ENCODE results near the gene SIGLEC5. TPM values are rescaled to one million over a fixed set of nuclear protein-coding genes. Genes with fewer than 3 reads are reported as not detected.

The SIGLEC5 gene
- total RNA-seq, 1 donor from 2014 or later = under 0.01 TPM

DNA sequence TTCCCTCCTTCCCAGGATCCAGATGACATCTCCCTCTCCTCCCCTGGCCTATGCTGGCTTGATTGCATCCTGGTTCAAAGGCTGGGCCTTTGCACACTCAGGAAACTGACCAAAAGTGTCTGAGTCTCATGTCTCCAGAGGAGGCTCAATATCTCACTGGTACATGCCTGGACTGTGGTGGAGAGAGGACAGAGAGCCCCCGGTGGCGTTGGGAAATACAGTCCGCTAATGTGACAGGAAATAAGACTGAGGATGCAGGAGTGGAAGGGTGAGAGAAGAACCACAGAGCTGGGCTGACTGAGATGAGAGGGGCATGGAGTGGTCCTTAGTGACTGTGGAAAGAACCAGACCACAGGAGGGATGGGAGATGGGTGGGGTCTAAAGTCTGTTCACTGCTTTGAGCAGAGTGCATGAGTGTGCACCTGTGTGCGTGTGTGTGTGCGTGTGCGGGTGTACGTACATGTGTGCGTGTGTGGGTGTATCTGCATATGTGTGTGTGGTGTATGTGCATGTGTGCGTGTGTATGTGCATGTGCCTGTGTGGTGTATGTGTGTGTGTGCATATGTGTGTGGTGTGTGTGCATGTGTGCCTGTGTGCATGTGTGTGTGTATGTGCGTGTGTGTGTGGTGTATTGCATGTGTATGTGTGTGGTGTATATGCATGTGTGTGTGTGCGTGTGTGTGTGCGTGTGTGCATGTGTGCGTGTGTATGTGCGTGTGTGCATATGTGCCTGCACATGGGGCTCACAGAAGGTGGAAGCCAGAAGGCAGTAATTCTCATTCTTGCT is 1.9 kb downstream of the SIGLEC5 start:
- DNase-seq (ENCODE audit: low spot score in 2 of 2) (no peak), FAIRE-seq (no peak)

DNA sequence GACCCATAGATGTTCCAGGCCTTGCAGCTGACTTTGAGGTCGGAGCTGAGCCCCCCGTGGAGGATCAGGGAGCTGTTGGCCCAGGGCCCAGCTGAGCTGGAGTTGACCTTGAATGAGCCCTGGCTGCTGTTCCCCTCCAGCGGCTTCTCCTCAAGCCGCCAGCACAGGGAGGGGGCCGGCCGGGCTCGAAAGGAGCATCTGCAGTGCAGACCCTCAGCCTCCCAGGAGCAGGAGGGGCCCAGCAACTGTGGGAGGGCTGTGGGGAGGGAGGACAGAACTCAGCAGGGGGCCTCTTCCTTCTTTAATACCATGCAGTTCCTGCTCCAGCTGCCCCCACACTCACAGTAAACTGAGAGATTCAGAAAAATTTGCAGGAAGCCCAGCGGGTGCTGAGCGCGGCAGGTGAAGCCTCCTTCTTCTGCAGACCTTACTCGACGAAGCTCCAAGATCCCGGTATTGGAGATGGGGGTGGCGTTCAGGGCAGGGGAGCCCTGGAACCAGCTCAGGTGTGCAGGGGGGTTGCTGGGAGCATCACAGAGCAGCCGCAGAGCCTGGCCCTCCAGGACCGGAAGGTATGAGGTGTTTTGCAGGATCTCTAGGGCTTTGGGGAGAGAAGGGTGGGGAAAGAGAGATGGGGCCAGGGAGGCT is 2.6 kb downstream of the SIGLEC5 start:
- FAIRE-seq (no peak), DNase-seq (ENCODE audit: low spot score in 2 of 2) (no peak)

DNA sequence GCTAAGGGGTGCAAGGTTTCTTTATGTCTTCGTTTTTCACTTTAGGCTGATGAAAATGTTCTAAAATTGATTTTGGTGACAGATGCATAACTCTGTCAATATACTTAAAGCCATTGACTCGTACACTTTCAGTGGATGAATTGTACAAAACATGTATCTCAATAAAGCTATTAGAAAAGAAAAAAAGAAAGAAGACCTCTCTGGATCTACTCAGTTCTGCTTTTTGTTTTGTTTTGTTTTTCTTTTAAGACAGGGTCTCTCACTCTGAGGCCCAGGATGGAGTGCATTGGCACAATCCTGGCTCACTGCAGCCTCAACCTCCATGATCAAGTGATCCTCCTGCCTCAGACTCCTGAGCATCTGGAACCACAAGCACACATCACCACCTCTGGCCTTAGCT is 3.5 kb downstream of the SIGLEC5 start:
- DNase-seq (ENCODE audit: low spot score in 2 of 2) (no peak), FAIRE-seq (no peak)

DNA sequence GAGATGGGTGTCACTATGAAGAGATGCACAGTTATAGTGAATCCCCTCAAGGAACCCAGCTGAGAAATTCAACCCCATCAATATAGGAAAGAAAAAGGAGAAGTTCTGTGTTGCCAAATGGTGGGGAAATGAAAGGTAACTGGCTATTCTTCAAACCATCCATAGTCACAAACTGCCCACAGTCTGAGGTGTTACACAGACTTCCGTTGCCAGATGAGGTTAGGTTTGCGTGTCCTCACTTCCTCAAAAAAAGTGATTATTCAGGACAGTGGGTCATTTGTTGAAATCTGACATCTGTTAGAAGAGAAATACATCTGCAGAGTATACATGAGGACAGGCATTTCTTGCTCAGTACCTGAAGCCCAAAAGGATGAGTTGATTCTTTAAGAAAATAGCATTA is 9.0 kb downstream of the SIGLEC5 start:
- DNase-seq (ENCODE audit: low spot score in 2 of 2) (no peak), FAIRE-seq (no peak)

DNA sequence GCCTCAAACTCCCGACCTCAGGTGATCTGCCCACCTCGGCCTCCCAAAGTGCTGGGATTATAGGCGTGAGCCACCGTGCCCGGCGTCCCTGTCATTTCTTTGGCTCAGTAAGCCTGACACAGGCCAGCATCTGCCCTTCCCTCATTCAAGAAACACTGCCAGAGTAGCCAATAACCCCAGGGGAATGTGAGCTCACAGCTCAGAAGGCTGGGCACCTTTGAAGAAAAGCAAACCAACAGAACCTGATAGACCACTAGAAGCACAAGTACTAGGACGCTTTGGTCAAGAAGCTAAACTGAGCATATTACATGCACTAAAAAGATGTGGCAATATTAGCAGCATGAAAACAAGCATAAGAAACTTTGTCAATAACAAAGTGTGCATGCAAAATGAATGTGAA is 14.2 kb downstream of the SIGLEC5 start:
- DNase-seq (ENCODE audit: low spot score in 2 of 2) (no peak), FAIRE-seq (no peak)

DNA sequence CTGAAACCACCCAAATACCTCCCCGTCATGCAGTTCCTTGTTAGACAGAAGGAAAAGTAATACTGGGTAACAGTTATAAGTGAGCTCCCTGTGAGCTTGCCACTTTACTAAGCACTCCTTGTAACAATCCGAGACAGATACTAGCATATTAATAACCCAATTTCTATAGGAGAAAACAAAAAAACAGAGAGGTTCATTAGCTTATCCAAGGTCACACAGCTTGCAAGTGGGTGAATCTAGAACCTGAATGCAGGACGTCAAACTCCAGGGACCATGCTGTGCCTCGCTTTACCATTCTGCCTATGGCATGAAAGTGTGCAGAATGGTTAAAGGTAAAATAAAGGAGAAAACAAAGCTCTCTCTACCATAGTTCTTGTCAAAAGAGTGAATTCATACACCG is 15.4 kb downstream of the SIGLEC5 start:
- DNase-seq (ENCODE audit: low spot score in 2 of 2) (no peak), FAIRE-seq (no peak)

DNA sequence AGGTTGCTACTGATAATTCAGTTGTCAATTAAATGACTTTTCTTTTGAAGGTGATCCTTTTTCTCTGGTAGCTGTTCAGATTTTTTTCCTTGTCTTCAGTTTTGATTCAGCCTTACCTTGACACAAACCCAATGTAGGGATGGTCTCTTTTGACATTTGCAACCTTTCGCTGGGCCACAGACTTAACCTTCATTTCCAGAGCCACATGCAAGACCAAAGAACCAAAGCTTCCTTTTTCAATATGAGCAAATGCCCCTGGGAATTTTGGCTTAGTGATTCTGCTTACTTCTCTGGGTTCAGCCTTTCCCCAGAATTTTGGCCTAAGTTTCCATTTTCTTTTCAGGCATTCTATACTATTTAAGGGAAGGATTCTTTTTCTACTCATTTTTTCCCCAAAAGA is 19.6 kb downstream of the SIGLEC5 start:
- FAIRE-seq (no peak), DNase-seq (ENCODE audit: low spot score in 2 of 2) (no peak)

DNA sequence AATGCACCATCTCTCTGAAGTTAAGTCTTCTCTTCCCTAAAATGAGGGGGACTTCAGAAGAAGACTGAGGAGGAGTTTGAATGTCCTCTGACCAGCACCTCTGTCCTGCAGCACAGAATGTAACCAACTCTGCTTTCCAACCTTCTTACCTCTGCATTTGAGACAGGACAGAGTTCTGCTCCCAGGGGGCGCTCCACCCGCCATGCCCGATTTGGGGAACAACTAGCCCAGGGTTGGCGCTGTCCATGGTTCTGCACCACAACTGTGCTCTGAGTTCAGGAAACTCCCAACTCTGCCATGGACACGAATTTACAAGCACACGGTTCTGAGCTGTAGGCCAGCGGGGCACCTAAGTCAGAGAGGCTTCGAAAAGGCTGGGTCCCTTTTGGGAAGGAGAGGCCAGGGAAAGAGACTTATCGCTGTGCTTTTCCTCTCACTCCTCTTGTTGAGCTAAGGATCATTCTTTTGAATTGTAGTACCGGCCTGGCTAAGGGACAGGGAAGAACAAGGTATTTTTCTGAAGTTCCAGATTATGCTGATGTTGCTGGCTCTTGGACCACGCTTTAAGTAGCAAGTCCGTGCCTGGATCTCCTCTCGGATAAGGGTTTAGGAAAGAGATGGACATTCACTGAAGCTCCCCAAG is 22.2 kb downstream of the SIGLEC5 start:
- peak in 1 of 2 donors; percentile 33 for DNase-seq (ENCODE audit: low spot score in 2 of 2)
- no peak for FAIRE-seq

DNA sequence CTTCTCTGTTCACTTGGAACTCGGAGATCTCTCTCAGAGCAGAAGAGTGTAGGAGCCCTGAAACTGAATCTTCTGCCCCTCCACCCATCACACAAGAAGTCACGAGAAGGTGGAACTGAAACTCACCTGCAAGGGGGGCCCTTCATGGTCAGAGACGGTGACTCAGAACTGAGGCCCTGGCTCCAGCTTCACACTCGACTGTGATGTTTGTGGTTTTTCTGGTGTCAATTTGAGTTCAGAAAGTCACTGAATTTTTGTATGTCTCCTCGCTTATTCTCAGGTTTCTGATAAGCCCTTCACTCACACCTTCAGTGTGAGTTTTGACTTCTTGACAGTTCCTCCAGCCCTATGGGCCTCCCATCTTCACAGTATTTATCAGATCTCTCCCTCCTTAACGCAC is 23.1 kb downstream of the SIGLEC5 start:
- no peak for DNase-seq (ENCODE audit: low spot score in 2 of 2)
- no peak for FAIRE-seq

DNA sequence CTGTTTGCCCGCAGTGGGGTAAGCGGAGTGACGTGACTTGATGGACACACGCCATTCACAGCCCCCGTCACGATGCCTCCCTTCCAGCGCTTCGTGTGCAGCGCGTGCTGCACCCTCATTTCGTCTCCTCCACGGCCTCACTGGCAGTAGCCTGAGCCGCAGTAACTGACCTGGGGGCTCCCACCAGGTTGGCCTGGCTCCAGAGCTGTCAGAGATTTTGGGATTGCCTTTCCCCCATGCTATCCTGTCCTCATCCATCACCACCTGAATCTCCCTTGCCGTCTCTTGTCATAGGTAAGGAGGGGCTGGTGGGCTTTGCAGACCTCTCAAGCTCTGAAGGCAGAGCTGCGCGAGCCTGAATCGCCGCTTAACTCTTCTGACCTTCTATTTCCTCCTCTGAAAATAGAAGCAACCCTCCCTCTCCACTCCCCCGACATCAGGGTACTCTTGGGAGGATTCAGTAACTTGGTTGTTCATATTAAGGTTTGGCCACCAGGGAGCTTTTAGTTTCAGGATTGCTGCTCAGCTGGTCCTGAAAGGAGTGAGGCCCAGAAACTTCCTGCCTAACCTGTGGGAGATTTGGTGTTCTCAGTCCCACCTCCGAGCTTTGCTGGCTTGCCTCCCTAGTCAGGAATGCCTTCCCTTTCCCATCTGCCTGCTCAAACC is 27.9 kb downstream of the SIGLEC5 start:
- FAIRE-seq (no peak), DNase-seq (ENCODE audit: low spot score in 2 of 2) (no peak)

DNA sequence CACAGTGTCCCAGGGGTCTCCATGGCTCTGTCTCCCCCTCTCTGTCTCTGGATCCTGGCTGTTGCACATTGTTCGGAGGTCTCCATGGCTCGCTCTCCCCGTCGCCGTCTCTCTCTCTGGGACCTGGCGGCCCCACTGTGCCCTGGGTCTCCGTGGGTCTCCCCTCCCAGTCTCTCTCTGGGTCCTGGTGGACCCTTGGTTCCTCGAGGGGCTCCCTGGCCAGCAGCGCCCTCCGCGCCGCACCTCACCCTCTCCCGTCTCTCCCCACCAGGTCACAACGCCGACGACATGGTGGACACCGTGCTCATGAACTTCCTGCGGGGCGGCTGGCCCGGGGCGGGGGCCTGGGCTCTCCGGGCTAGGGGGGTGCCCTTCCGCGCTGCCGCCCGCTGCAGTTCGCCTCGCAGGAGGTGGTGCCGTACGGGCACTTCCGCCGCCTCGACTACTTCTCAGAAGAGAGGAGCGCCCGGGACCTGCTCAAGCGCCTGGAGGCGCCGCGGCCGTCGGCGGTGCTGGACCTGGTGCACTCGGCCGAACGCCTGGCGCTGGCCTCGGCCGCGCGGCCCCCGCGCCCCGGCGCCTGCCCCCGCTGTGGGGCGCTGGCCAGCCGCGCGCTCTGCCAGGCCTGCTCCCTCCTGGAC is 29.1 kb downstream of the SIGLEC5 start:
- no peak for FAIRE-seq

DNA sequence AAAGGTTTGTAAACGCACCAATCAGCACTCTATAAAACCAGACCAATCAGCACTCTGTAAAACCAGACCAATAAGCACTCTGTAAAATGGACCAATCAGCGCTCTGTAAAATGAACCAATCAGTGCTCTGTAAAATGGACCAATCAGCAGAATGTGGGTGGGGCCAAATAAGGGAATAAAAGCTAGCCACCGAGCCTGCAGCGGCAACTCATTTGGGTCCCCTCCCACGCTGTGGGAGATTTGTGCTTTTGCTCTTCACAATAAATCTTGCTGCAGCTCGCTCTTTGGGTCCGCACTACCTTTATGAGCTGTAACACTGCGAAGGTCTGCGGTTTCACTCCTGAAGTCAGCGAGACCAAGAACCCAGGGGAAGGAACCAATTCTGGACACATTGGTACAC is 31.1 kb downstream of the SIGLEC5 start:
- FAIRE-seq (no peak), DNase-seq (ENCODE audit: low spot score in 2 of 2) (no peak)

More for the DNA sequence above, 29.1 kb downstream of the SIGLEC5 start:
- DNase-seq (ENCODE audit: low spot score in 2 of 2) = no peak

DNA sequence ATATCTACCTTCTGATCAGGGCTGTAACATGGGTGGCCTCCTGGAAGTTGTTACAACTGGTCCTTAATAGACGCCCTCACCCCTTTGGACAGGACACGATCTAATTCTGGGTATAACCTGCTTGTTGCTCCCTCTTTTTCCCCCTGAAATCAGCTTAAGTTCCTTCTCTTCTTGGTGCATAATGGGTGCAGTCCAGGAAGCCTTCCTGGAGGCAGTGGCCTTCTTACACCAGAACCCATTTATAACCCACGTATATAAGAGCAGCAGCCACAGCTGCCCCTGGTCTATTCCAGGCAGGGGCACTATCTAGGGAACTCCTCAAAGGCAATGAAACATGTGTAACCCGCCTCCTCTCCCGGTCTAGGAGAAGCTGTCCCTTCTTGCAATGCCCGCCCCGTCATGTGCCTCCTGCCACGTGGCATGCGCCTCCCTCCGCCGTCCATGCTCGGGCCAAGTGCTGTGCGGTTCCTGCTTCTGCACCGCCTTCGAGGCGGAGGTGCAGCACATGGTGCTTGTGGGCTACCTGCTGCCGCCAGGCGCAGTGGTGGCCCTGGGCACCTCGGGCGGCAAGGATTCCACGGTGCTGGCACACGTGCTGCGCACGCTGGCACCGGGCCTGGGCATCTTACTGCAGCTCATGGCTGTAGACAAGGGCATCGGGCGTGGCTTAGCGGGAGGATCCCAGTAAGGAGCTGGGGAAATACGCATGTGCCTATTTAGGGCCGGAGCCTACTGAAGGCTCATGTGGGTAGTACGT is 31.9 kb downstream of the SIGLEC5 start:
- DNase-seq (ENCODE audit: low spot score in 2 of 2) = no peak
- no peak for FAIRE-seq

DNA sequence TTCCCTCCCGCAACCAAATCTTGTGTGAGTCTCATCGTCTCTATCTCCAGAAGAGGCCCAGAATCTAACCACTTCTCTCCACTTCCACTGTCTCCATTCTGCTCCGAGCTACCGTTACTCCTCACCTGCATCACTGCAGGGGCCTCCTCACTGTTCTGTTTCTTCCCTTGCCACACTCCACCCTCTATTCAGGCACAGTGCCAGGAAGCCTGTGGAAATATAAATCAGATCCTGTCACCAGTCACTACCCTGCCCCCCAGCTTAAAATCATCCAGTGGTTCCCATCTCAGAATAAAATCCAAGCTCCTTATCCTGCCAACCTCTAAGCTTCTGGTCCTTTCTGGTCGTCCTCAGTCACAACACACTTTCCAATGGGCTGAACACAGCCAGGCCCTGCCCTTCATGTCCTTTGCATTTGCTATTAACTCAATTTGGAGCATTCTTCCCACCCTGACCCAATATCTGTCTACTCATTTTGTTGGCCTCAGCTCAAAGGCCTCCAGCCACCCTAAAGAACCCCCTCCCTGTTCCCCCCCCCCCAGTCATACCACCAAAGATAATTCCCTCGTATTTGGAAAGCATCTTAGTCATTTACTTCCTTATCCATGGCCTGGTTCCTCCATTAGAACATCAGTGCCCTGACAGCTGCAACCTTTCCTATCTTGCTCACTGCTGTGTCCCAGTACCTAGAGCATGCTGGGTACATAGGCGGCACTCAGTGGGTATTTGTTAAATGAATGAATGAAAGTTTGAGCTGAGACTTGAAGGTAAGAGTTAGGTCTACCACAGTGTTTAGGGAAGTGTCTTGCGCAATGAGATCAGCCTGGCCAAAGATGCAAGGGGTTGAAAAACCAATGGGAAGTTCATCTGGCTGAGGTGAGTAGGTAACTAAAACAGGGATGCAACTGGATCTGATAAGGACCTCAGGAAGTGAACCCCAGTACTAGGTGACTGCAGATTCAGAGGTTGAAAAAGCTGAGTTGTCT is 34.7 kb downstream of the SIGLEC5 start:
- FAIRE-seq (no peak), DNase-seq (ENCODE audit: low spot score in 2 of 2) (no peak)

DNA sequence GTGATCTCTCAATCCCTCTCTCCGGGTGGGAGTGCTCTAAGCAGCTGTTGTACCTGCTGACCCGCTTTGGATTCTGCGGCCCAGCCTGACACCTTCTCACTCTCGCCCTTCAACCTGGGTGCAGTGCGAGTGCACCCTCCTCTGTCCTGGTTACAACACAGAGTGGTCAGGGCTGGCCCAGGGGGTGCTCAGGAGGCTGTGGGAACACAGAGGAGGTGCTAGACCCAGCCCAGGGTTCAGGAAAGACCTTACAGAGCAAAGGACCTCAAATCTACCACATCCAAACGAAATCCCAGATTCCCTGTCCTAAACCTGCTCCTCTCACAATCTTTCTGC is 35.5 kb downstream of the SIGLEC5 start:
- no peak for DNase-seq (ENCODE audit: low spot score in 2 of 2)
- FAIRE-seq = no peak

DNA sequence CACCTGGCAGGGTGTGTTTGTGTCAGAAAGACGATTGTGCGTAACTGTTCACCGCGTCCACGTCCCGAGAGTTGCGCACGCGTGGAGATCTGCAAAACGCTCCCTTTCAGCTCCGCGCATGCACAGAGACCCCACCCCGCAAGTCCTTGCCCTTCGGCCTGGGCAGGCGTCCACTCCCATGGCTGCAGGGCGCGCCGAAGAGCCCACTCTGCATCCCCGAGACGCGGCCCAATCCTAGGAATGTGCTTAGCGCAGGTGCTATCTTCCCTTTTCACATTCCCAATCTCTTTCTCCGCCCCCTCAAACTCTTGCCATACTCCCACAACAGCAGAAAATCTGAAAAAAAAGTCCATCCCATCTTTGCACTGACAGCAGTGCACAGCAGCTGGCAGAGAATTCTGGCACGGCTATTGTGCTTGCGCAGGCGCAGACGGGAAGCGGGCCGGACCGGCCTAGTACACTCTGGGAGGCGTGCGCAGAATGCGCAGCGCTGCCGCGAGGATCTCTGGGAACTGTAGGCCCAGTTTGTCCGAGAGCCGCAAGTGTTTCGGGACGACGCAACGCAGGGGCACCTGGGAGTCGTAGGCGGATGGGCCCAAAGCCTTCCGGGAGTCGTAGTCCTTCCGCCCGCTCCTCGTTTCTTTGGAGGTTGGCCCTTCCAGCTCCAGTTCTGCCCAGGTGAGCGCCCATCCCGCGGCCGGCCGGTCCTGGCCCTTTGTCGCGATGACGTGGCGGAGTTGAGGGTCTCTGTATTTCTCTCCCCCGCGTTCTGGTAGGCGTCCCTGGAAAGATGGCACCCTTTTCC is 36.0 kb downstream of the SIGLEC5 start:
- FAIRE-seq = peak; percentile 58
- DNase-seq (ENCODE audit: low spot score in 2 of 2) = peak; percentile 91 to 97

DNA sequence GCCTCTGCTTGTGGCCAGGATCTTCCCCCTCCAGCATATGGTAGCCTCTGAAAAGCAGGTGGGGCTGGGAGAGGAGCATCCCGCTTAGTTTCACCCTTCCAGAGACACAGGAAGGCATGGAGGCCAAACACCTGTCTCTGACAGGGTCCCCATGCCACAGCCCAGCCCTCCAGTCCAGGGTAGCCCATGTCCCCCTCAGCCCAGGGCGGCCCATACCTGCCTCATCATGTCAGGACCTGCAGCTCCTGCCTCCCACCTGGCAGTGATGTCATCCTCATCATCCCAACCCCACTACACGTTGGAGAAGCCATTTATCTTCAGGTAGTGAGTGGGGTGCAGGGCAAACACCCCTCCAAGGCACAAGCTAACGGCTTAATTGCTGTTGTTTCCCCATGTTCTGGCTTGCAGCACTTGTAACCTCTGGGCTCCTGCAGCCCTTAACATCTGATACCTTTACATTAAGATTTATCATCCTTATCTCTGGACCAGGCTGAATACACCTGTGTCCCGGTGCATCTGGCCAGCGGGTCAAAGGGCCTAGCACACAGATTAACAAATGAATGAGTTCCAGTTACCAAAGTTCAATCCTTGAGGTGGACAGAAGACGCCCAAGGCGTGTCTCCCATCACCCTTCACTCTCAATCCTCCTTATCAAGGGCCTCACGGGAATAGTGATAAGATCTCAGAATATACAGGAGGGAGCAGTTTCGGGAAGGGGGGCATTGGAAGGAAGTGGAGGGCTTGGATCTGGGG is 36.9 kb downstream of the SIGLEC5 start:
- DNase-seq (ENCODE audit: low spot score in 2 of 2) (no peak), FAIRE-seq (no peak)

Measured in frontal cortex (tissue), 4 donors.